Measurements from ENCODE around the gene C10orf62.

DNA sequence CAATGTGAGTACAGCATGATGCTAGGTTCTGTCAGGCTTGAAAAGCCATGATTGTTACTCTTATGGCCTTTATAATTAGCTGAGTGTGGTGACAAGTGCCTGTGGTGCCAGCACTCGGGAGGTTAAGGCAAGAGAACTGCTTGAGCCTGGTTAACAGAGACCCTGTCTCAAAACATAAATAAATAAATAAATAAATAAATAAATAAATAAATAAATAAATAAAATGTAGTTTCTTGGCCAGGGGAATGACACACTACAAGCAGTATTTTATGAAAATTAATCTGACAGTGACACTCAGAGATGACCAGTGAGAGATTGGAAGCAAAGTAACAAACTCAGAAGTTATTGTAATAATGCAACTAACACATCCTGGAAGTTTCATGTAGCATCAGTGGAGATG lies 46.1 kb downstream of the C10orf62 start:
- no peak for TF ChIP-seq POLR2AphosphoS5 (IDR thresholded peaks at IDR 0.05)
- TF ChIP-seq EP300 (IDR thresholded peaks at IDR 0.05): no peak
- TF ChIP-seq CTCF (IDR thresholded peaks at IDR 0.05): no peak
- no peak for TF ChIP-seq POLR2A (IDR thresholded peaks at IDR 0.05)
